ENCODE measurements around the gene NUDT21.

- TF ChIP-seq YY1 (IDR thresholded peaks at IDR 0.05; ENCODE audit: low read depth) (no peak), IRF3 (IDR thresholded peaks at IDR 0.05; ENCODE audit: low read depth, low read length) (no peak), CTCF (IDR thresholded peaks at IDR 0.05) (no peak), REST (IDR thresholded peaks at IDR 0.05; ENCODE audit: low read depth, low read length) (no peak), JUND (IDR thresholded peaks at IDR 0.05) (no peak), TEAD4 (IDR thresholded peaks at IDR 0.05; ENCODE audit: borderline replicate concordance, insufficient read depth) (no peak), GATA2 (CRISPR knock-in tag; IDR thresholded peaks at IDR 0.05) (no peak), EZH2phosphoT487 (IDR thresholded peaks at IDR 0.05; ENCODE audit: borderline replicate concordance, low read depth) (no peak), TAF1 (IDR thresholded peaks at IDR 0.05; ENCODE audit: borderline replicate concordance, low read depth, low read length) (no peak), POLR2AphosphoS5 (IDR thresholded peaks at IDR 0.05; ENCODE audit: low read depth, low read length) (no peak), FOXM1 (IDR thresholded peaks at IDR 0.05; ENCODE audit: low read depth) (no peak), FOSL2 (IDR thresholded peaks at IDR 0.05; ENCODE audit: borderline replicate concordance, low read depth) (no peak)
- TF ChIP-seq, protein P1, sequence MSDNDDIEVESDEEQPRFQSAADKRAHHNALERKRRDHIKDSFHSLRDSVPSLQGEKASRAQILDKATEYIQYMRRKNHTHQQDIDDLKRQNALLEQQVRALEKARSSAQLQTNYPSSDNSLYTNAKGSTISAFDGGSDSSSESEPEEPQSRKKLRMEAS (IDR thresholded peaks at IDR 0.05; ENCODE audit: low read depth) = no peak
- TF ChIP-seq, protein P2, sequence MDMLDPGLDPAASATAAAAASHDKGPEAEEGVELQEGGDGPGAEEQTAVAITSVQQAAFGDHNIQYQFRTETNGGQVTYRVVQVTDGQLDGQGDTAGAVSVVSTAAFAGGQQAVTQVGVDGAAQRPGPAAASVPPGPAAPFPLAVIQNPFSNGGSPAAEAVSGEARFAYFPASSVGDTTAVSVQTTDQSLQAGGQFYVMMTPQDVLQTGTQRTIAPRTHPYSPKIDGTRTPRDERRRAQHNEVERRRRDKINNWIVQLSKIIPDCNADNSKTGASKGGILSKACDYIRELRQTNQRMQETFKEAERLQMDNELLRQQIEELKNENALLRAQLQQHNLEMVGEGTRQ (IDR thresholded peaks at IDR 0.05; ENCODE audit: borderline replicate concordance, low read depth, low read length) = no peak
Observed at GRCh38 chr16:56388209-56388608, 62.9 kb downstream of the NUDT21 start.
